ACC112 (cell line): Measurements from ENCODE around the gene NAT16.
"Not testable (repeated sequence)": the region's sequence is repeated elsewhere in the genome, so short reads cannot be mapped to it uniquely, and the experiment has no call there.

Experiments used
- H2AFZ ChIP-seq: fragments of 200-600 bp; sonication (generic); one replicate; pipeline ENCODE4 v1.6.0; 2017; ENCODE audit warnings: antibody characterized with exemption, low read length; ENCODE audit not compliant: unreplicated experiment
- H3K27ac ChIP-seq: fragments of 200-600 bp; sonication (generic); 2 replicates; pipeline ENCODE4 v1.5.1; 2014; ENCODE audit warnings: low read depth, mild to moderate bottlenecking, antibody characterized with exemption, low read length, moderate library complexity
- H3K27me3 ChIP-seq: fragments of 200-600 bp; sonication (generic); 2 replicates; pipeline ENCODE4 v1.6.1; 2014; ENCODE audit warnings: mild to moderate bottlenecking, antibody characterized with exemption, low read length, moderate library complexity, mixed read lengths; ENCODE audit not compliant: insufficient read depth
- H3K36me3 ChIP-seq: fragments of 200-600 bp; sonication (generic); 2 replicates; pipeline ENCODE4 v1.6.1; 2016; ENCODE audit warnings: mild to moderate bottlenecking, antibody characterized with exemption, low read length, moderate library complexity, mixed read lengths; ENCODE audit not compliant: insufficient read depth
- H3K4me1 ChIP-seq: fragments of 200-600 bp; sonication (generic); one replicate; pipeline ENCODE4 v1.6.1; 2016; ENCODE audit warnings: low read length, mixed read lengths; ENCODE audit not compliant: insufficient read depth, unreplicated experiment, control insufficient read depth
- H3K4me3 ChIP-seq: fragments of 200-600 bp; sonication (generic); 2 replicates; pipeline ENCODE4 v1.5.1; 2014; ENCODE audit warnings: mild to moderate bottlenecking, low read depth, low read length
- H3K79me2 ChIP-seq: fragments of 200-600 bp; sonication (generic); one replicate; pipeline ENCODE4 v1.6.0; 2016; ENCODE audit warnings: low read length; ENCODE audit not compliant: control insufficient read depth, unreplicated experiment, insufficient read depth

The NAT16 gene

DNA sequence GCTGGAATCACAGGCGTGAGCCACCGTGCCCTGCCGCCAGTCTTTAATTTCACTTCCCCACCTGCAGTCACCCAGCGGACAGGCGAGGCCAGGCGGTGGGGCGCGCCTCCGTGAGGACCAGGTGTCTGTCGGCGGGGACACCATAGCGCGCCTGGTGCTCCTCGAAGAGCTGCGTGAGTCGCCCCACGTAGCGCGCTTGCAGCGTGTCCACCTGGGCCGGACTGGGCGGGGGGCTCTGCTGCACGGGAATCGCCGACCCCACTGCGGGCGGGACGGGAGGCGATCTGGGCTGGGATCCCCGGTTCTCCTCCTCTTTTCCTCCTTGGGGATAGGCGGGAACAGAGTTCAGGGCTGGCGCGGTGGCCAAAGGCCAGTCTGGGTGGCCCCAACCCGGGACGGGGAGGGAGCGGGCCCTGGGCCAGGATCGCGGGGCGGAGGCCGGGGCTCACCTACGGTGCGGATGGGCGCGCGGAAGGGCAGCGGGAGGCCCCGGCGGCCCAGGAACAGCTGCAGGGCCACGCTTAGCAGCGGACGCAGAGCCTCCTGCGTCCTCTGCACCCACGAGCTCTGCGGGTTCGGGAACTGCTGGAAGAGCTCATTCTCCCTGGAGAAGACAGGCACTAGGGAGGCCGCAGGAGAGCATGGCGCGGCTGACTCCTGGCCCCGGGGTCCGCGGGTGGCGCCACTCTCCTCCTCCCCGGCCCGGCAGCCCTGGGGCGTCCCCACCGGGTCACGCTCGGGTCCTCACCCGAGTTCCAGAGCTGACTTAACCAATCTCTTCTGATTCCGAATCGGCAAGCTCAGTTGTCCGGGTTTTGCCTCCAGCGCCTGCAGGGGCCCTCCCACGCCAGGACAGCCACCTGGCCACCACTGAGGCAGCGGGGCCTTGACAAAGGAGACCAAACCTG is 21.9 kb upstream of the NAT16 start:
- Histone ChIP-seq H3K36me3 (no peaks in the 10 kb centered on the region), H2AFZ (no peak overlapping the region), H3K79me2 (no peaks in the 10 kb centered on the region), H3K27me3 (peaks cover 28% of the 10 kb centered on the region), H3K4me1 (peaks cover 6% of the 10 kb centered on the region), H3K27ac (no peak overlapping the region), H3K4me3 (peak overlapping the region; percentile 70; the same call in 1 of the 2 replicates)

- Histone ChIP-seq H3K27ac (no peak within 1 kb of the TSS), H3K4me1 (peaks cover 6% of the 10 kb centered on the region), H3K79me2 (no peaks in the 10 kb centered on the region), H3K36me3 (no peaks in the 10 kb centered on the region), H3K4me3 (peak within 1 kb of the TSS; percentile 70; the same call in 1 of the 2 replicates), H2AFZ (no peak within 1 kb of the TSS), H3K27me3 (peaks cover 28% of the 10 kb centered on the region)
Observed at GRCh38 chr7:101200862-101201599, 20.9 kb upstream of the NAT16 start, which contains the start of gene MOGAT3. Gene MOGAT3, minus strand, starts transcription at chr7:101201036. Its CDS starts 182 bp downstream, at chr7:101200854.

- no peaks in the 10 kb centered on the region for H3K79me2 ChIP-seq
- H2AFZ ChIP-seq = no peak overlapping the region
- H3K36me3 ChIP-seq = no peaks in the 10 kb centered on the region
- no peak overlapping the region for H3K27ac ChIP-seq
- H3K4me3 ChIP-seq = no peak overlapping the region
- peaks cover 6% of the 10 kb centered on the region for H3K4me1 ChIP-seq
- peaks cover 28% of the 10 kb centered on the region for H3K27me3 ChIP-seq
Observed at GRCh38 chr7:101200504-101200861, 20.4 kb upstream of the NAT16 start.

DNA sequence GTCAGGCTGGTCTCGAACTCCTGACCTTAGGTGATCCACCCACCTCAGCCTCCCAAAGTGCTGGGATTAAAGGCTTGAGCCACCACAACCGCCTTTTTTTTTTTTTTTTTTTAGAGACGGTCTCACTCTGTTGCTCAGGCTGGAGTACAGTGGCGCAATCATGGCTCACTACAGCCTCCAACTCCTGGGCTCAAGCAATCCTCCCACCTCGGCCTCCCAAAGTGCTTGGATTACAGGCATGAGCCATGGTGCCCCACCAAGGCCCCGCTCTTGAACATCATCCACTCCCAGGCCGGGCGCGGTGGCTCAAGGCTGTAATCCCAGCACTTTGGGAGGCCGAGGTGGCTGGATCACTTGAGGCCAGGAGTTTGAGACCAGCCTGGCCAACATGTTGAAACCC is 19.4 kb upstream of the NAT16 start:
- H3K4me1 ChIP-seq = not testable (repeated sequence)

DNA sequence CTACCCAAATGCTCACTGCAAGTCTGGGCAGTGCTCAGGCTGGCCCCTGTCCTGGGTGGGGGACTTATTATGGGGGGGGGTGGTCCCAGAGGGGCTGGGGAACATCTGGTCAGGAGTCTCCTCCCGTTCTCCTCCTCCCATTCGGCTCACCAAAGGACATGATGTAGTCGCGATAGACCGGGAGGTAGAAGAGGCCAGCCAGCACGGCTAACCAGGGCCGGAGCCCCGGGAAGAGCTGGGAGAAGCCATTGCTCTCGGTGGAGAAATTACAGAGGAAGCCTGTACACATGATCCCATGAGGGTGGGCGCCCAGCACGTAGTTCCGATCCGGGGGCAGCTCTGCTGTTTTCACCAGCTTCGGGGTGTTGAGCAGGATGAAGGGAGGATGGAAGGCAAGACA is 18.4 kb upstream of the NAT16 start:
- Histone ChIP-seq H3K36me3 (no peaks in the 10 kb centered on the region), H3K4me3 (no peak overlapping the region), H3K4me1 (peaks cover 6% of the 10 kb centered on the region), H3K27ac (no peak overlapping the region), H3K79me2 (no peaks in the 10 kb centered on the region), H2AFZ (no peak overlapping the region), H3K27me3 (peaks cover 28% of the 10 kb centered on the region)

More for the DNA sequence above, 19.4 kb upstream of the NAT16 start:
- H3K79me2 ChIP-seq, H3K4me3 ChIP-seq, H3K27ac ChIP-seq, H3K36me3 ChIP-seq, H2AFZ ChIP-seq: not testable (repeated sequence)
- H3K27me3 ChIP-seq = peaks cover 28% of the 10 kb centered on the region

DNA sequence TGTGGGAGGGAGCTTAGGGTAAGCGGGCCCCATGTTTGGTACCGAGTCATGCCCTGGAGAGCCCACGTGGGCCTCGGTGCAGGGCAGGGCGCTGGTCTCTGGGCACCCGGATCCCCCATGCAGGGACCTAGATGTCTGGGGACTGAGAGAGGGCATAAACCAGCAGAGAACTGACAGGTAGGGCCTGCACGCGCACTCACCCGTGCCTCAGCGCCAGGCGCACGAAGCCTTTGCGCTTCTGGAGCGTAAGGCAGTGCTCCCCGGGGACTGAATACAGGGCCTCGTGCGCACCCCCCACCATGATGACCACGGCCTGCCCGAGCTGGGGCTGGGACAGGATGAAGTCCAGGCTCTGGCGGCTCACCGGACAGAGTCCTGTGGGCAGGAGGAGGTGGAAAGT is 17.9 kb upstream of the NAT16 start:
- Histone ChIP-seq H3K27ac (no peak overlapping the region), H3K4me1 (peaks cover 6% of the 10 kb centered on the region), H3K36me3 (no peaks in the 10 kb centered on the region), H3K27me3 (peaks cover 28% of the 10 kb centered on the region), H3K79me2 (no peaks in the 10 kb centered on the region), H2AFZ (no peak overlapping the region), H3K4me3 (no peak overlapping the region)

DNA sequence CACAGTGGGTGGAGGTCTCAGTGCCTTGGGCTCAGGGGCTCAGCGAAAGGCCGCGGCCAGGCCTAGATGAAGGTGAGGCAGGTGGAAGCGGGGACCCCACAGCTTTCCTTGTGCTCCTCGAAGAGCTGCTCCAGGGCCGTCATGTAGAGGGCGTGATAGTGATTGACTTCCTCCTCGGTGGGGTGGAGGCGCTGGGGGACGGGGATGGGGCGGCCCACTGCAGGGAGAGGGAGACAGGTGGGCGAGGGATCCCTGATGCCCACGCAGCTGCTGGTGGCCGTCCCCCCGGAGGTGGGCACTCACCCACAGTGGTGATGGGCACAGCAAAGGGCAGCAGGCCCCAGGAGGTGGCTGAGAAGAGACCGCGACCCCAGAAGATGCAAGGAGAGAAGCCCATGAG is 15.8 kb upstream of the NAT16 start:
- Histone ChIP-seq H3K27ac (no peak overlapping the region), H3K4me1 (no peaks in the 10 kb centered on the region)

DNA sequence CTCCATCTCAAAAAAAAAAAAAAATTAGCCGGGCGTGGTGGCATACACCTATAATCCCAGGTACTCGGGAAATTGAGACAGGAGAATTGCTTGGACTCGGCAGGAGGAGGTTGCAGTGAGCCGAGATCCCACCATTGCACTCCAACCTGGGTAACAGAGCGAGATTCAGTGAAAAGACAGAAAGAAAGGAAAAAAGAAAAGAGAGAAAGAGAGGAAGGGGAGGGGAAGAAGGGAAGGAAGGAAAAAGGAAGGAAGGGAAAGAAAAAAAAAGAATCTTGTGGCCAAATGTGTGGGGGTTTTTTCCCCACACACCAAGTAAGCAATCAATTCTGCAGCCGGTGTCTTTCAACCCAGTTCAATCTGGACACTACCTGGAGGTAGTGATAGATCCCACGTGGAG is 9.0 kb upstream of the NAT16 start:
- no peaks in the 10 kb centered on the region for H3K27me3 ChIP-seq
- peaks cover 6% of the 10 kb centered on the region for H3K4me1 ChIP-seq
- H3K36me3 ChIP-seq = no peaks in the 10 kb centered on the region
- H3K27ac ChIP-seq = no peak overlapping the region
- no peak overlapping the region for H3K4me3 ChIP-seq
- H3K79me2 ChIP-seq = no peaks in the 10 kb centered on the region
- no peak overlapping the region for H2AFZ ChIP-seq

More for the DNA sequence above, 15.8 kb upstream of the NAT16 start:
- Histone ChIP-seq H2AFZ (no peak overlapping the region), H3K36me3 (no peaks in the 10 kb centered on the region), H3K4me3 (no peak overlapping the region), H3K27me3 (peaks cover 10% of the 10 kb centered on the region), H3K79me2 (no peaks in the 10 kb centered on the region)

DNA sequence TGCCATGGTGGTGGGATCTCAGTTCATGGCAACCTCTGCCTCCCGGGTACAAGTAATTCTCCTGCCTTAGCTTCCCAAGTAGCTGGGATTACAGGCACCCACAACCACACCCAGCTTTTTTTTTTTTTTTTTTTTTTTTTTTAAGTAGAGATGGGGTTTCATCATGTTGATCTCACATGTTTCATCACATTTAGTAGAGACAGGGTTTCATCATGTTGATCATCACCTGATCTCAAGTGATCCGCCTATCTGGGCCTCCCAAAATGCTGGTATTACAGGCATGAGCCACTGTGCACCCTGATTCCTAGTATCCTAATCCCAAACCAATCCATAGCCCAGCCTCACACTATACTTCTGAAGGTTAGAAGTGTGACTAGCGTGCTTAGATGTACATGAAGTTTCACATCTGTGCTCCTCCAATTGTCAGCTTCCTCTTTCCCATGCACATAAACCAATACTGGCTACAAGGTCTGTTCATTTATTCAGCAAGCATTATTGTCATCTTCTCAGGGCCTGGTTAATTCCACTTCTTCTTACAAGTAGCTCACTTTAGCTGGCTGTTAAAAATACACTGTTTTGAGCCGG is 6.8 kb upstream of the NAT16 start:
- H3K36me3 ChIP-seq = no peaks in the 10 kb centered on the region
- no peak overlapping the region for H3K27ac ChIP-seq
- H3K4me3 ChIP-seq = no peak overlapping the region
- H3K27me3 ChIP-seq = peaks cover 3% of the 10 kb centered on the region; the same call in 1 of the 2 replicates
- H3K4me1 ChIP-seq = peaks cover 6% of the 10 kb centered on the region
- no peak overlapping the region for H2AFZ ChIP-seq
- no peaks in the 10 kb centered on the region for H3K79me2 ChIP-seq

DNA sequence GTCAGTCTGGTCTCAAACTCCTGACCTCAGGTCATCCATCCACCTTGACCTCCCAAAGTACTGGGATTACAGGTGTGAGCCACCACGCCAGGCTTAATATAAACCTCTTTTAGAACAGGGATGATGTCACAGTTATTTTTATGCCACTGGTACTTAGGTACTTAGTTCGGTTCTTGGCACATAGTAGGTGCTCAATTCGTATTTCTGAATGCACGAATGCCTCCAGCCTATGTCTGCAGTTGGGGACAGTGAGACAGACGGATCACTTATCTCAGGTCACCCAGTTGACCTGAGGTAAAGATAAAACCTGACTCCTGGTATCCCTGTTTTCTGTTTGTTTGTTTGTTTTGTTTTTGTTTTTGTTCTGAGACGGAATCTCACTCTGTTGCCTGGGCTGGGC is 6.1 kb upstream of the NAT16 start:
- peaks cover 6% of the 10 kb centered on the region for H3K4me1 ChIP-seq
- no peak overlapping the region for H3K4me3 ChIP-seq
- no peak overlapping the region for H2AFZ ChIP-seq
- no peak overlapping the region for H3K27ac ChIP-seq
- no peaks in the 10 kb centered on the region for H3K36me3 ChIP-seq
- no peaks in the 10 kb centered on the region for H3K79me2 ChIP-seq
- peaks cover 4% of the 10 kb centered on the region; the same call in 1 of the 2 replicates for H3K27me3 ChIP-seq
